HEK293 (cell line): ENCODE data around the gene COL12A1.

ENCODE experiments used
- FEZF1 ChIP-seq: fragments of 450-650 bp; formaldehyde crosslinking; IDR thresholded peaks from 2 replicates; pipeline ENCODE4 v1.5.1; 2016; ENCODE audit warnings: missing biosample characterization, missing genetic modification characterization
- GLI4 ChIP-seq: fragments of 450-650 bp; formaldehyde crosslinking; IDR thresholded peaks from 2 replicates; pipeline ENCODE4 v1.5.1; 2016; ENCODE audit warnings: missing biosample characterization, missing genetic modification characterization
- GLIS2 ChIP-seq: fragments of 450-650 bp; formaldehyde crosslinking; IDR thresholded peaks from 2 replicates; pipeline ENCODE4 v1.5.1; 2016; ENCODE audit warnings: missing biosample characterization, missing genetic modification characterization
- IKZF3 ChIP-seq: fragments of 450-650 bp; IDR thresholded peaks from 2 replicates; pipeline ENCODE4 v1.5.0; 2018; ENCODE audit warnings: missing biosample characterization, mild to moderate bottlenecking, missing genetic modification characterization, moderate library complexity
- KLF1 ChIP-seq: fragments of 450-650 bp; formaldehyde crosslinking; IDR thresholded peaks from 2 replicates; pipeline ENCODE4 v1.5.1; 2016; ENCODE audit warnings: missing biosample characterization, missing genetic modification characterization
- KLF9 ChIP-seq: fragments of 450-650 bp; formaldehyde crosslinking; IDR thresholded peaks from 2 replicates; pipeline ENCODE4 v1.5.1; 2016; ENCODE audit warnings: missing biosample characterization, missing genetic modification characterization, low read depth
- OSR2 ChIP-seq: fragments of 450-650 bp; formaldehyde crosslinking; IDR thresholded peaks from 2 replicates; pipeline ENCODE4 v1.5.1; 2016; ENCODE audit warnings: missing biosample characterization, missing genetic modification characterization
- PRDM1 ChIP-seq: fragments of 450-650 bp; formaldehyde crosslinking; IDR thresholded peaks from 2 replicates; pipeline ENCODE4; 2016; ENCODE audit warnings: missing biosample characterization, missing genetic modification characterization
- SALL2 ChIP-seq: fragments of 450-650 bp; formaldehyde crosslinking; IDR thresholded peaks from 2 replicates; pipeline ENCODE4 v1.5.0; 2017; ENCODE audit warnings: missing biosample characterization, mild to moderate bottlenecking, missing genetic modification characterization, borderline replicate concordance
- SP7 ChIP-seq: fragments of 450-650 bp; formaldehyde crosslinking; IDR thresholded peaks from 2 replicates; pipeline ENCODE4 v1.5.1; 2016; ENCODE audit warnings: missing biosample characterization, missing genetic modification characterization
- WT1 ChIP-seq: fragments of 450-650 bp; formaldehyde crosslinking; IDR thresholded peaks from 2 replicates; pipeline ENCODE4 v1.5.1; 2016; ENCODE audit warnings: missing biosample characterization, missing genetic modification characterization
- ZEB2 ChIP-seq: fragments of 450-650 bp; formaldehyde crosslinking; IDR thresholded peaks from 2 replicates; pipeline ENCODE4 v1.5.1; 2016; ENCODE audit warnings: missing biosample characterization, missing genetic modification characterization
- ZFP3 ChIP-seq: fragments of 450-650 bp; formaldehyde crosslinking; IDR thresholded peaks from 2 replicates; pipeline ENCODE4 v1.5.1; 2016; ENCODE audit warnings: low read depth, missing biosample characterization, missing genetic modification characterization
- ZNF138 ChIP-seq: fragments of 450-650 bp; formaldehyde crosslinking; IDR thresholded peaks from 2 replicates; pipeline ENCODE4 v1.5.1; 2016; ENCODE audit warnings: missing biosample characterization, missing genetic modification characterization, borderline replicate concordance
- ZNF169 ChIP-seq: fragments of 450-650 bp; formaldehyde crosslinking; IDR thresholded peaks from 2 replicates; pipeline ENCODE4 v1.5.1; 2016; ENCODE audit warnings: missing biosample characterization, missing genetic modification characterization
- ZNF302 ChIP-seq: fragments of 450-650 bp; formaldehyde crosslinking; IDR thresholded peaks from 2 replicates; pipeline ENCODE4 v1.5.1; 2016; ENCODE audit warnings: missing biosample characterization, missing genetic modification characterization, low read depth
- ZNF341 ChIP-seq: fragments of 450-650 bp; formaldehyde crosslinking; IDR thresholded peaks from 2 replicates; pipeline ENCODE4; 2016; ENCODE audit warnings: low read depth, missing biosample characterization, missing genetic modification characterization
- ZNF354C ChIP-seq: fragments of 450-650 bp; formaldehyde crosslinking; IDR thresholded peaks from 2 replicates; pipeline ENCODE4 v1.5.1; 2016; ENCODE audit warnings: missing biosample characterization, missing genetic modification characterization, low read depth, borderline replicate concordance
- ZNF473 ChIP-seq: fragments of 450-650 bp; formaldehyde crosslinking; IDR thresholded peaks from 2 replicates; pipeline ENCODE4 v1.5.1; 2017; ENCODE audit warnings: missing biosample characterization, missing genetic modification characterization
- ZNF510 ChIP-seq: fragments of 450-650 bp; formaldehyde crosslinking; IDR thresholded peaks from 2 replicates; pipeline ENCODE4 v1.5.1; 2018; ENCODE audit warnings: mild to moderate bottlenecking, missing genetic modification characterization, missing biosample characterization; ENCODE audit not compliant: insufficient replicate concordance
- ZNF518A ChIP-seq: fragments of 450-650 bp; formaldehyde crosslinking; conservative IDR thresholded peaks from 2 replicates; pipeline ENCODE4 v1.5.1; 2016; ENCODE audit warnings: low read depth, missing biosample characterization, missing genetic modification characterization
- ZNF521 ChIP-seq: fragments of 450-650 bp; formaldehyde crosslinking; IDR thresholded peaks from 2 replicates; pipeline ENCODE4 v1.5.1; 2017; ENCODE audit warnings: missing biosample characterization, mild to moderate bottlenecking, missing genetic modification characterization
- ZNF549 ChIP-seq: fragments of 450-650 bp; IDR thresholded peaks from 2 replicates; pipeline ENCODE4 v1.5.1; 2018; ENCODE audit warnings: missing biosample characterization, missing genetic modification characterization, mild to moderate bottlenecking, inconsistent platforms, moderate library complexity
- ZNF654 ChIP-seq: fragments of 450-650 bp; formaldehyde crosslinking; IDR thresholded peaks from 2 replicates; pipeline ENCODE4 v1.5.1; 2016; ENCODE audit warnings: low read depth, missing biosample characterization, missing genetic modification characterization
- ZNF692 ChIP-seq: fragments of 450-650 bp; formaldehyde crosslinking; IDR thresholded peaks from 2 replicates; pipeline ENCODE4 v1.5.1; 2016; ENCODE audit warnings: missing biosample characterization, missing genetic modification characterization
- ZSCAN23 ChIP-seq: fragments of 450-650 bp; formaldehyde crosslinking; IDR thresholded peaks from 2 replicates; pipeline ENCODE4 v1.5.1; 2016; ENCODE audit warnings: missing biosample characterization, missing genetic modification characterization
- TF ChIP-seq, protein P1 (sequence below): fragments of 450-650 bp; formaldehyde crosslinking; IDR thresholded peaks from 2 replicates; pipeline ENCODE4 v1.5.1; 2016; ENCODE audit warnings: missing biosample characterization, missing genetic modification characterization
- TF ChIP-seq, protein P2 (sequence below): fragments of 450-650 bp; formaldehyde crosslinking; IDR thresholded peaks from 2 replicates; pipeline ENCODE4 v1.5.1; 2016; ENCODE audit warnings: missing biosample characterization, missing genetic modification characterization

Gene COL12A1

DNA sequence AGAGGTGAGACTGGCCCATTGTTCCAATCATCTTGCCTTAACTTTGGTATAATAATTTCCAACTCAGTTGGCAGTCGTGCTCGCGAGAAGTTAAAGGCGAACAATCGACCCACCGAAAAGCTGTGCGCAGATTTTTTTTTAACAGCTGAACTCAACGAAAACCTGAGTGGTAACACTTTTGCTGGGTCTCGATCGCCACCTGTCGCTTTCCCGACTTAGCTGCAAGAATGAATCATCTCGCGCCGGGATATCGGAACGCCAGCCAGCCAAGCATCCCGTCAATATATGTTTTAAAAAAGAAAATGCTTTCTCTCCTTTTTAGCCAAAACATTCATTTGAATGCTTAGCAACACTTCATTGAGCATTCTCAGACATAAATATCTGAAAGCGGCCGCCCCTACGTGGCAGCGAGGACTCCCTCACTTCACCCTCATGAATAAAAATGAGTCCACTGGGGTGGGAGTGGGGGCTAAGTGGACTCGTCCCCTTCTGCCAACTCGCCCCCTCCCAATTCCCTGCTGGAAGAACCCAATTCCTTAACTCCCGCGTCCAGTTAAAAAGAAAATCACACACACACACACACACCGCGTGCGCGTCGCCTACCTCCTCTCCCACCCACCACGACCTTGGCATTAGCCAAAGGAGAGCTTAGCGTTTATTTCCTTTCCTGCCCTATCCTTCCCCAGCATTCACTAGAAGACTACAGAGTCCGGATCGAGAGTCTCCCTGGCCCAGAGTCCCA, 1.5 kb downstream of the COL12A1 start (continued):
- TF ChIP-seq, protein P1, sequence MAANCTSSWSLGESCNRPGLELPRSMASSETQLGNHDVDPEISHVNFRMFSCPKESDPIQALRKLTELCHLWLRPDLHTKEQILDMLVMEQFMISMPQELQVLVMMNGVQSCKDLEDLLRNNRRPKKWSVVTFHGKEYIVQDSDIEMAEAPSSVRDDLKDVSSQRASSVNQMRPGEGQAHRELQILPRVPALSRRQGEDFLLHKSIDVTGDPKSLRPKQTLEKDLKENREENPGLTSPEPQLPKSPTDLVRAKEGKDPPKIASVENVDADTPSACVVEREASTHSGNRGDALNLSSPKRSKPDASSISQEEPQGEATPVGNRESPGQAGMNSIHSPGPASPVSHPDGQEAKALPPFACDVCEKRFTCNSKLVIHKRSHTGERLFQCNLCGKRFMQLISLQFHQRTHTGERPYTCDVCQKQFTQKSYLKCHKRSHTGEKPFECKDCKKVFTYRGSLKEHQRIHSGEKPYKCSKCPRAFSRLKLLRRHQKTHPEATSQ (tag by site-specific recombination), result no peak
- TF ChIP-seq, protein P2, sequence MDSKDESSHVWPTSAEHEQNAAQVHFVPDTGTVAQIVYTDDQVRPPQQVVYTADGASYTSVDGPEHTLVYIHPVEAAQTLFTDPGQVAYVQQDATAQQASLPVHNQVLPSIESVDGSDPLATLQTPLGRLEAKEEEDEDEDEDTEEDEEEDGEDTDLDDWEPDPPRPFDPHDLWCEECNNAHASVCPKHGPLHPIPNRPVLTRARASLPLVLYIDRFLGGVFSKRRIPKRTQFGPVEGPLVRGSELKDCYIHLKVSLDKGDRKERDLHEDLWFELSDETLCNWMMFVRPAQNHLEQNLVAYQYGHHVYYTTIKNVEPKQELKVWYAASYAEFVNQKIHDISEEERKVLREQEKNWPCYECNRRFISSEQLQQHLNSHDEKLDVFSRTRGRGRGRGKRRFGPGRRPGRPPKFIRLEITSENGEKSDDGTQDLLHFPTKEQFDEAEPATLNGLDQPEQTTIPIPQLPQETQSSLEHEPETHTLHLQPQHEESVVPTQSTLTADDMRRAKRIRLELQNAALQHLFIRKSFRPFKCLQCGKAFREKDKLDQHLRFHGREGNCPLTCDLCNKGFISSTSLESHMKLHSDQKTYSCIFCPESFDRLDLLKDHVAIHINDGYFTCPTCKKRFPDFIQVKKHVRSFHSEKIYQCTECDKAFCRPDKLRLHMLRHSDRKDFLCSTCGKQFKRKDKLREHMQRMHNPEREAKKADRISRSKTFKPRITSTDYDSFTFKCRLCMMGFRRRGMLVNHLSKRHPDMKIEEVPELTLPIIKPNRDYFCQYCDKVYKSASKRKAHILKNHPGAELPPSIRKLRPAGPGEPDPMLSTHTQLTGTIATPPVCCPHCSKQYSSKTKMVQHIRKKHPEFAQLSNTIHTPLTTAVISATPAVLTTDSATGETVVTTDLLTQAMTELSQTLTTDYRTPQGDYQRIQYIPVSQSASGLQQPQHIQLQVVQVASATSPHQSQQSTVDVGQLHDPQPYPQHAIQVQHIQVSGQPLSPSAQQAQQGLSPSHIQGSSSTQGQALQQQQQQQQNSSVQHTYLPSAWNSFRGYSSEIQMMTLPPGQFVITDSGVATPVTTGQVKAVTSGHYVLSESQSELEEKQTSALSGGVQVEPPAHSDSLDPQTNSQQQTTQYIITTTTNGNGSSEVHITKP (tag by site-specific recombination), result peak; percentile 87
- no peak for TF ChIP-seq OSR2
- no peak for TF ChIP-seq ZNF169 (tag by site-specific recombination)
- TF ChIP-seq WT1 (tag by site-specific recombination), result no peak
- no peak for TF ChIP-seq ZNF510
- TF ChIP-seq ZNF549, result no peak
- TF ChIP-seq FEZF1 (tag by site-specific recombination), result no peak
- no peak for TF ChIP-seq ZNF473 (tag by site-specific recombination)
- TF ChIP-seq SALL2 (tag by site-specific recombination), result no peak
- no peak for TF ChIP-seq GLI4 (tag by site-specific recombination)
- no peak for TF ChIP-seq SP7
- TF ChIP-seq ZNF354C (tag by site-specific recombination), result no peak
- no peak for TF ChIP-seq KLF1 (tag by site-specific recombination)
- TF ChIP-seq PRDM1 (tag by site-specific recombination), result peak; percentile 63
- no peak for TF ChIP-seq ZNF302 (tag by site-specific recombination)
- no peak for TF ChIP-seq ZEB2
- TF ChIP-seq ZSCAN23 (tag by site-specific recombination), result no peak
- TF ChIP-seq GLIS2 (tag by site-specific recombination), result no peak; the same call in 1 of the 2 replicates
- TF ChIP-seq IKZF3 (tag by site-specific recombination), result no peak
- no peak for TF ChIP-seq KLF9 (tag by site-specific recombination)
- TF ChIP-seq ZNF518A (tag by site-specific recombination), result no peak
- TF ChIP-seq ZNF692, result no peak
- TF ChIP-seq ZNF521 (tag by site-specific recombination), result no peak
- peak; percentile 93 for TF ChIP-seq ZNF654 (tag by site-specific recombination)
- TF ChIP-seq ZFP3, result no peak
- no peak for TF ChIP-seq ZNF138 (tag by site-specific recombination)
- TF ChIP-seq ZNF341 (tag by site-specific recombination), result no peak
